Measurements from ENCODE around the gene CAMK2D.

The CAMK2D gene

GRCh38 chr4:113423631-113424030 lies 337.9 kb downstream of the CAMK2D start:
- DNase-seq: no peak

GRCh38 chr4:113420938-113421337 lies 340.6 kb downstream of the CAMK2D start:
- DNase-seq: no peak

GRCh38 chr4:113419631-113420030 lies 341.9 kb downstream of the CAMK2D start:
- no peak for DNase-seq

GRCh38 chr4:113411496-113411938 lies 350.0 kb downstream of the CAMK2D start:
- DNase-seq: no peak

- DNase-seq: no peak
Observed at GRCh38 chr4:113410686-113411085, 350.9 kb downstream of the CAMK2D start.

GRCh38 chr4:113409181-113409580 lies 352.4 kb downstream of the CAMK2D start:
- no peak for DNase-seq

- DNase-seq: peak; percentile 62 to 78
Observed at GRCh38 chr4:113407409-113407808, 354.1 kb downstream of the CAMK2D start.

GRCh38 chr4:113406723-113407016 lies 354.9 kb downstream of the CAMK2D start:
- no peak for DNase-seq

GRCh38 chr4:113405874-113406722 lies 355.4 kb downstream of the CAMK2D start:
- no peak for DNase-seq

- no peak for DNase-seq
Observed at GRCh38 chr4:113404841-113405240, 356.7 kb downstream of the CAMK2D start.

- peak in 1 of 2 experiments; percentile 29 for DNase-seq
Observed at GRCh38 chr4:113404167-113404571, 357.4 kb downstream of the CAMK2D start.

Data from NCI-H526 (cell line).